GM19023 (cell line): ENCODE measurements around the gene CCDC112.
"Not testable (repeated sequence)": the region's sequence is repeated elsewhere in the genome, so short reads cannot be mapped to it uniquely, and the experiment has no call there.

ENCODE experiments used
- ATAC-seq: cut with Tn5 transposase; IDR thresholded peaks from one replicate; pipeline ENCODE4 v1.9.1; 2021; ENCODE audit warnings: mild to moderate bottlenecking, moderate library complexity; ENCODE audit not compliant: unreplicated experiment

The CCDC112 gene

DNA sequence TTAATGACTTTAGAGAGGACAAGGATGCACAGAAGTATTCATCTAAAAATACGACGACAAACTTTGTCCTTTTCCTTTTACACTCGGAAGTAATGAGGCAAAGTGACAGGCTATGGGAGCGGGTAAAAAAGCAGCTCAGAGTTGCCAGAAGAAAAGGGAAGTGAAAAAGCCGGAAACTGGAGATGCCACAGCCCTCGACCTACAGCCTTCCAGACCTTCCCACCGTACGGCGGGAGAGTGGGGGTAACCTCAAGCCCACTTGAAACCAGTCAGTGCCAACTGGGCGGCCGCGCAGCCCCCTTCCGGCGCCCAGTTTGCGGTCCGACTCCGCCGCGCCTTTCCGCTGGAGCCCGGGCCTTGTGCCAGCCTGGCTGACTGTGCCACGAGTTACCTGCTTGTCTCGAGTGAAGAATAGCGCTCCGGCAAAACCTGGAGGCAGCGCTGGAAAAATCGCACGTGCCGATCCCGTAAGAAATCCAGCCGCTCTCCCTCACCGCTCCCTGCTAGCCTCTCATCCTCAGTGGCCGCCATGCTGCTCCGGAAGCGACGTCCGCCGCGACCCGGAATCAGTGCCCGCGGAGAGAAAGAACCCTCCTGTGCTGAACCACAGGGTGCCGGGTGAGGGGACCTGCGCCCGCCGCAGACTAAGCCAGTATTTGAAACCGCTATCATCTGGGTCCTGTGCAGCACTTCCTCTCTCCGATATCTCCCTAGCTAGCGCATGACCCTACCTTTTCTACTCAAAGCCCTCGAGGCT lies 34.0 kb downstream of the CCDC112 start, which contains the start of gene PGGT1B:
TSS of gene PGGT1B (minus strand) at position 557 of the 757 bp plus-strand sequence. CDS start at position 531, 26 bp downstream.
- ATAC-seq, result peak; percentile 95

DNA sequence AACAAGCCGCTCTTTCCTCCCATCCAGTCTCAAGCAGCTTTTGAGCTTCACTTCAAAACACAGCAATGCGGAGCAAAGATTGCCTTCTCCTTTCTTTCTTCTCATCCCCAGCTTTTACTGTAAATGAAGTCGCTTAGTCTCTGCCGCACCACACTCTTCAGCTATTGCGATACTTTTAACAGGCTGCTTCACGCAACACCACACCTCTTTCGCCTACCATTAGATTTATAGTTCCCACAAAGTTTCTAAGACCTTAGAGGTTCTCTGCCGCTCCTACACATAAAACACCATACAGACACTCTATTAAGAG lies 34.5 kb downstream of the CCDC112 start:
- ATAC-seq, result peak; percentile 40

DNA sequence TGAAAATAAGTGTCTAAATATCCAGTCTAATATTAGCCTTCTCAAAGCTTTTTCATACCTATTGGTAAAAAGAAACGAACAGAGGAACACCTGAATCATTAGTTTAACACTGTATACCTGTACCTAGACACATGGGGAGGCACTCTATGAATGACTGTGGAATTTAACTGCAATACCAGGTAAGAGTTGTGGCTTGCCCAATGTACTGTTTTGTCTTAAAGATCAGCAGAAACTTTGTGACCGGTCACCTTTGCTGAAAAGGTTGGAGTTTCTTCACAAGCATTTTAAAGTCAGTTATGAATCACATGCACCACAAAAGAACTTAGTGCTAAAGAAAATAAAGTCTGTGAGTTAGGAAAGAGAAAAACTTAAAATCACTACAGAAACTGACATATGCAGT lies 36.2 kb downstream of the CCDC112 start:
- no peak for ATAC-seq

DNA sequence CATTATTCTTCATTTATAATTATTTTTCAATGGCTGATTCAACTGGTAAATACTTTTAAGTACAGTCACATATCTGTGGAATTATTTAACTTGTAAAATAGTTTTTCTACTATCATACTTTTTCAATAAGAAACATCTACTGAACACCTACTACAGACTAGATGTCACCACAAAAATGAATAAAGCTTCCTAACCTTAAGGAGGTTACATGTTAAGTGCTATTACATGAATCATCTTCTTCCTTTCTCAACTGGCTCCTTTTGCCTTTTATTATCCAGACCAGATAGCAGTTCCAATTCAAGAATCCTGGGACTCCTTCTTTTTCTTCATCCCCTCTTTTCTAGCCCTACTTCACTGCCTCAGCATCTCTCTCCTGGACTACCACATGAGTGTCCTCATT lies 38.5 kb downstream of the CCDC112 start:
- no peak for ATAC-seq

DNA sequence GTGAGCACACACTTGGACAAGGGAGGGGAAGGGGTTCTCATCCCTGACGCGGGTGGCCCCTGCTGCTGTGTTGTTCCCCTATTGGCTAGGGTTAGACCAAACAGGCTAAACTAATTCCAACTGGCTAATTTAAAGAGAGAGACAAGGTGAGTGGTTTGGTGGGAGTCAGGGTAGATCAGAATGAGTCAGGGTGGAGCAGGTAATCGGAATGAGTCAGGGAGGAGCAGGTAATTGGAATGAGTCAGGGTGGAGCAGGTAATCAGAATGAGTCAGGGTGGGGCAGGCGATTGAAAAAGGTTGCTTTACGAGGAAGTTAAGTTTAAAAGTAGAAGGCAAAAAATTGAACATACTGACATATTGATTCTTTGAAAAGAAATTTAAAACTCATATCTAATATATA lies 47.1 kb downstream of the CCDC112 start:
- not testable (repeated sequence) for ATAC-seq

DNA sequence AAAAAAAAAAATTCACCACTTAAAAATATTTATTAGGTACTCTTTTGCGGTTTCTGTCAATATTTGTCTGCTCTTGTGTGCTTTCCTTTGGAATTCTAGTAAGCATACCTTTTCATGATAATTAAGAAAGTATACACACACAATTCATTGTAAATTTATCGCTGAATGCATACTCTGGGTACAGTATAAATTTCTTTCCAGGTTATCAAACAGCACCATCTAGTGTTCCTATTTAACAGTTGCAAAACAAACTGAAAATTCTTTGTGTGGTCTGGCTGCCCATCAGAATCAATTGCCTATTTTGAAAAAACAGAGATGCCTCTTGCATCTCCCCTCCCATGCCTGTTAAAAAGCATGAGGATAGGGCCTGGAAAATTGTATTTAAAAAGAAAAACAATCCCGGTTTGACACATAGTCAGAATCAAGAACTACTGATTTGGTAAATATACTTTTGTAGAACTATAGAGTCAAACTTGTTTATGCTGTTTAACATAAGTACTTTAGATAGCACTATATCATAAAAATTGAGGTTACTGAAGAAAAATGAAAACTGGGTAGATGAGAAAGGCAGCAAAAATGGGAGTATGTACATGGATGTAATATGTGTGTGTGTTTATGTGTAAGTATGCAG lies 50.0 kb downstream of the CCDC112 start:
- peak; percentile 78 for ATAC-seq

DNA sequence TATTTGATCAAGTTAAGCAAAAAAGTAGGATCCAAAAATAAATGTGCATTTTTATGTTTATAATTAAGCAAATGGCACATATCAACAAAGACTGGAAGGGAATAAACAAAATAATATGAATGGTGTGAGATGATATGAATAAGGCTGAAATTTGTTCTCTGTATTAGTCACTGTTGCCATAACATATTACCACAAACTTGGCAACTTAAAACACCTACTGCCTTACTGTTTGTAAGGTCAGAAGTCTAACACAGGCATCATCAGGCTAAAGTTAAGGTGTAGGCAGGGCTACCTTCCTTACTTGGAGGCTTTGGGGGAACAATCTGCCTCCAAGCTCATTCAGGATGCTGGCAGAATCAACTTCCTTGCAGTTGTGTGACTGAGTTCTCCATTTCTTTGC lies 53.0 kb downstream of the CCDC112 start:
- no peak for ATAC-seq

DNA sequence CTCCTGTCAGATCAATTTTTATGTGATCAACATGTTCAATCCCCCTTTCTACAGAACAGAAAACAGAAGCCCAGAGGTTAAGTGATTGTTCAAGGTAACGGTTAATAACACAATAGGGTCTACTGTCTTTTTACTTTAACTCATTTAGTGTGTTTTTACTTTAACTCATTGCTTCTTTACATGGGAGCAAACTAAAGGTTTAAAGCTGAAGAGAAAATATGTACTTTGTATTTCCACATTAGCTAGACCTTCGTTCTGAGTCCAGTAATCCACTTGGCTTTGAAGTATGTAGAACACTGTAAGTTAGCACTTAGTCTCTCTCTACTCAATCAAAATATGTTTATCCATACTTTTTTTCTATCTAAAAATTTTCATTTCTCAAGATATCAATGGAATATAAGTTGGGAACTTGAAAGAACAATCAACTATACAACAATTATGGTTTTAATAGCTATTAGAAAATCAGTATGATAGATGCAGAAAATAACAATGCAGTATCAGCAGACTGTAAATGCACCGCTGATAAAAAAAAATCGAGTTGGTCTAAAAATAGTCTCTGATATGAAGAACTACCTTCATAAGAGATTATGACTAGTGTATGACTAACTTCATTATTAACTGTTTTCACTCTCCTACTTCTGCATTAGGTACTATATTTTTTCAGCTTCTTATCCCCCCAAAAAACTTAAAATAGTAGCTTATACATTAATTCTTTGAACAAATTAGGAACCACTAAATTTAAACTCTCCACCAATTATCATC lies 54.4 kb downstream of the CCDC112 start:
- ATAC-seq, result no peak

DNA sequence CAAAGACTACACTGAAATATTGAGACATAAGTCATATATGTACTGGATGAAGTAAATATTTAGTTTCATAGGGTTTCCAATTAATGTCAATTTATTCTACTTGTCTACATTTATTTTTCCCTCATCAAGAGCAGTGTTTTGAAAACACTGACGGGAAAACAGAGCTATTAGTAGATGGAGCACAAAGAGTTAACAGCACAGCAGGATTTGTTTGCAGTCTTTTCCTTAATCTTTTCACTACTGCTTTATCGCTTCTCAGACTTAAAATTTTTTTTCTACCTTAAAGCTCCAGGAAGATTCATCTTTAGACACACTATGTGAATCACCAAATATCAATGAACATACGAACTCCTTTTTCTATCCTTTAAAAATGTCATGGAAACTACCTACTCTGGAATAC lies 59.4 kb downstream of the CCDC112 start:
- no peak for ATAC-seq

DNA sequence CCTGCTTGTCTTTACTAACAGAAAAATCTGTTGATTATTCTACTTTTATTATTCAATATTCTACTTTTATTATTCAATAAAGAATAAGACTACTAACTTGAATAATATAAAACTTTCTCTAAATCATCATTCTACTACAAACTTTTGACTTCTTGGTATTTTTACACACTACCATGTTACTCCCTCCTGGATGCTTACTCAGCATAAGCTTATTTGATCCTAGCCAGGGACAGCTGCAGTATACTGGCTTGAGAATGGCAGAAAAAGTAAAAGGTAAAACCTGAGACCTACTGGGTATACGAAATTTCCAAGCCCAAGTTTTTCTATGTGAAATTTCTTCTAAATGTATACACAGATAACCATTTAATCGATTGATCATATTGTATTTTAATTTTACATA lies 59.9 kb downstream of the CCDC112 start:
- ATAC-seq, result no peak

DNA sequence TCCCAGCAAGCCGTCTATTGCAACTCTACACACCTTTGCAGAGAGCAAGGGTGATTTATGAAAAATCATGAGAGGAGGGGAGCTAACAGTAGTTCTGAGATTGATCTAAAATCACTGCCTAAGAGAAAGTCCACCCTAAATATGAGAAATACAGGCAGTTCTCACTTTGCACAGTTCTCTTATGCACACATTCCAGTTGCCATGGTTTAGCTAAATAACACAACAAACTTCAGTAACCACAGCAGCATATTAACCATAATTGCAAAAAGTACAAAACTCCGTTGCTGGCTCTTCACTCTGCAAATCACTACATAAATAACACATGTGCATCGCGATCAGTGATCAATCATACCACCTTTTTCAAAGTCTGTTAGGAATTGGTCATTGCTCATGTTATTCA lies 64.9 kb downstream of the CCDC112 start:
- ATAC-seq, result no peak

DNA sequence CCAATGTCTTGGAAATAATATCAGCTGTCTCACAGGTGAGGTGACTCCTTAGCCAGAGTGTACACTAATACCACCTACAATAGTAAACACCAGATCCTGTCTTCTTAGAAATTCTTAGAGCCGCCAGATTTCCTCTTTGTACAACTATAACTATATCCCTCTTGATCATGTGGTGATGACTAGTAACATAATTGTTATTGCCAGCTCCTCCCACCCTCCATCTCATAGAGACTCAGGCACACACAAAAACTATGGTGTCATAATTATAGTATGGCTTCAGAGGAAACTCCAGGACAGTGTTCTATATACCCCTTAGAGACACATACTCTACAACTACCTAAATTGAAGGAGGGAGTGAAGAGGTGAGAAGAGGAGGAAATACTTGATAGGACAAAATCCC lies 66.8 kb downstream of the CCDC112 start:
- no peak for ATAC-seq

DNA sequence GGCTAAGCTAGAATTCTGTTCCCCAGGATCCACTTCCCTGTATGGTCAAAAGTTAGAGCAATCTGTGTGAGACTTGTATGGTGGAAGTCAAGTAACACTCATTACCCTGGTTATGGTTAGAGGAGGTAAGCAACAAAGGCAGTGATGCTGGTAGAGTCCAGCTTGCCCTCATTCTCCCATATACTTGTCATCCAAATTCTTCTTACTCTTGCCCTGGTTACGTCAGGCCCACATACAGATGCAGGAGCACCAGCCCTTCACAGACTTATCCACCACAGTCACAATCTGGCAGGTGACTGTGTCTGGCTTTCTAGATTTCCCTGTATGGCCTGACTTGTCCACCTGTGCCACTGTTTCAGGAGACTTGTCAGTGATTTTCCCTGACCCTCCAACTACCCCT lies 69.2 kb downstream of the CCDC112 start:
- ATAC-seq, result no peak
